ENCODE data around the gene GSKIP. TPM values are rescaled to one million over a fixed set of nuclear protein-coding genes. Genes with fewer than 3 reads are reported as not detected.

GSKIP gene
- total RNA-seq, 1 experiment from 2014 or later = 53.3 TPM

DNA sequence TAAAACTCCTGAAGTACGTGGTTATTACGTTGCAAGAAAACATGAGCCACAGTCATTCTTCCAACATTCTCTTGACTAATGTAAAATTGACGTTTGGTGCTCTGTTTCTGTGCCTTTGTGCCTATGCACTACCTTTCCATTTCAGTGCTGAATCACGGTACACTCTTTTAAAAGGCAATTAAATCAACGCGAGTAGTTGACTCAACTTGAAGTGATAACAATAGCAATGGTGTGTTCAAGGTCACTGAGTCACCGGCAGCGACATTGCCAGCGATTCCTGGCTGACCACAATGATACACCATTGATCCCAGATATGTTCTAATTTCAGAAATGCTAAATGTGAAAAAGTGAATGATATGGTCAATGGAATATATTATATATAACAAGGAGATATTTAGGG is 46.4 kb downstream of the GSKIP start:
- no peak for DNase-seq
- Histone ChIP-seq H3K9ac (ENCODE audit: low read length) (no peak overlapping the region), H3K9me3 (ENCODE audit: low read length) (no peaks in the 10 kb centered on the region), H3K9me2 (replicated peaks; ENCODE audit: insufficient read depth, low read length) (no peaks in the 10 kb centered on the region), H3K27me3 (ENCODE audit: low read length) (no peaks in the 10 kb centered on the region), H3K4me2 (ENCODE audit: low read depth, low read length, poor library complexity, severe bottlenecking) (no peak overlapping the region), H2AFZ (ENCODE audit: low read length) (no peak overlapping the region), H3K27ac (ENCODE audit: low read length) (no peak overlapping the region), H3K4me1 (ENCODE audit: low read length) (peaks cover 5% of the 10 kb centered on the region; the same call in 1 of the 2 replicates), H4K20me1 (ENCODE audit: insufficient read depth, low read depth, low read length) (no peaks in the 10 kb centered on the region), H3K4me3 (ENCODE audit: low read length) (no peak overlapping the region), H3K36me3 (ENCODE audit: insufficient read depth, low read length) (no peaks in the 10 kb centered on the region), H3K79me2 (ENCODE audit: low read length) (no peaks in the 10 kb centered on the region)

DNA sequence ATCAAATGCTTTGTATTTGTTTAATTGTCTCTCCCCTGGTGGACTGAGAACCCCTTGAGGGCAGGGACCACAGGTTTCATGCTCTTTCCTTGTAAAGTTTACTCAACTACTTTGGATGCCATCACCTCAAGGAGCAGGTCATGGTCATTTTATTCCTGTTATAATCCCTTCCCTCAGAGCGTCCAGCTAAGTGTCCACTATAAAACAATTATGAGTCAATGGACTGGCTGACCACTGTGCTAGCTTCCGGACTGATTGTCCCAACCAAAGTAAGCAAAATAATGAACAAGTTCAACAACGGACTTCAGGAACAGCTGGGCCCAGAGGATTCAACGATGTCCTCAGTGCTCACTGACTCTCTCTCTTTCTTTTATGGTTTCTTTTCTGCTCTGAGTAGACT is 46.8 kb downstream of the GSKIP start:
- Histone ChIP-seq H3K9ac (ENCODE audit: low read length) (no peak overlapping the region), H4K20me1 (ENCODE audit: insufficient read depth, low read depth, low read length) (no peaks in the 10 kb centered on the region), H3K36me3 (ENCODE audit: insufficient read depth, low read length) (no peaks in the 10 kb centered on the region), H3K9me2 (replicated peaks; ENCODE audit: insufficient read depth, low read length) (no peaks in the 10 kb centered on the region), H3K79me2 (ENCODE audit: low read length) (no peaks in the 10 kb centered on the region), H3K4me2 (ENCODE audit: low read depth, low read length, poor library complexity, severe bottlenecking) (no peak overlapping the region), H3K4me3 (ENCODE audit: low read length) (no peak overlapping the region), H3K27me3 (ENCODE audit: low read length) (no peaks in the 10 kb centered on the region), H3K9me3 (ENCODE audit: low read length) (no peaks in the 10 kb centered on the region), H2AFZ (ENCODE audit: low read length) (no peak overlapping the region), H3K4me1 (ENCODE audit: low read length) (peaks cover 5% of the 10 kb centered on the region; the same call in 1 of the 2 replicates), H3K27ac (ENCODE audit: low read length) (no peak overlapping the region)
- DNase-seq = no peak

DNA sequence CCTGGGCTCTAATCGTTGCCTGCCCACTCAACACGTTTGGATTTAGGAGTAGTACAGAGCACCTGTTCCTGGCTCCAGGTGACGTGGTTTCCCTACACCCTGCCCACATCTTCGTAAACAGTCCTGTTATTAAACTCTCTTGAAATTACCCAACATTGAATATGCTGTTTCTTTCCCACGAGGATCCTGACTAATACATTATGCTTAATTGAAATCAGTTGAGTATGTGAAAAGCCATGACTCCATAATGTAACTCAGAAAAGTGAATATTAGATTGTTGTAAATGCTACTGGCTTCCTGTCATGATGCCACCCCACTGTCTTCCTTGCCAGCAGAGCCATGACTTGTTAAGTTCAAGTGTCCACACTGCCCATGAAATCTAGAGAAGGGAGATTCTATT is 50.2 kb downstream of the GSKIP start:
- H3K4me1 ChIP-seq (ENCODE audit: low read length) = peaks cover 5% of the 10 kb centered on the region; the same call in 1 of the 2 replicates
- no peak overlapping the region for H3K27ac ChIP-seq (ENCODE audit: low read length)
- no peaks in the 10 kb centered on the region for H3K9me2 ChIP-seq (replicated peaks; ENCODE audit: insufficient read depth, low read length)
- H3K79me2 ChIP-seq (ENCODE audit: low read length) = no peaks in the 10 kb centered on the region
- no peaks in the 10 kb centered on the region for H3K9me3 ChIP-seq (ENCODE audit: low read length)
- H3K27me3 ChIP-seq (ENCODE audit: low read length) = no peaks in the 10 kb centered on the region
- H3K36me3 ChIP-seq (ENCODE audit: insufficient read depth, low read length) = no peaks in the 10 kb centered on the region
- no peak overlapping the region for H3K9ac ChIP-seq (ENCODE audit: low read length)
- H3K4me2 ChIP-seq (ENCODE audit: low read depth, low read length, poor library complexity, severe bottlenecking) = no peak overlapping the region
- no peak overlapping the region for H2AFZ ChIP-seq (ENCODE audit: low read length)
- no peak overlapping the region for H3K4me3 ChIP-seq (ENCODE audit: low read length)
- H4K20me1 ChIP-seq (ENCODE audit: insufficient read depth, low read depth, low read length) = no peaks in the 10 kb centered on the region
- DNase-seq = no peak

DNA sequence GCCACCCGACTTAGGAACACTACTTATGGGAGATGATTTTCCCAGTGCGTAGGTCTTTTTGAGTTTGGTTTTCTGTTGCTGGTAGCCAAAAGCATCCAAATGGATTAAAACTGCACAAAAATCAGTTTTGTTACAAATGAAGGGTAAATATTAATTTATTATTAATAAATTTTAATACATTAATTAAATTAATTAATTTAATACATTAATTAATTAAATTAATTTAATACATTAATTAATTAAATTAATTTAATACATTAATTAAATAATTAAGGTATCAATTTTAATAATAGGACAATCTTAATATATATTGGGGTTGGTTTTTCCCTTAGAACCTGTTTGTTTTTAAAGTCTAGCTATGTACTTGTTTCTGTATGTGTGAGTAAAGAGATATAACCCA is 52.2 kb downstream of the GSKIP start:
- Histone ChIP-seq H3K79me2 (ENCODE audit: low read length) (no peaks in the 10 kb centered on the region), H4K20me1 (ENCODE audit: insufficient read depth, low read depth, low read length) (no peaks in the 10 kb centered on the region), H3K27ac (ENCODE audit: low read length) (no peak overlapping the region), H3K9me2 (replicated peaks; ENCODE audit: insufficient read depth, low read length) (no peaks in the 10 kb centered on the region), H3K9me3 (ENCODE audit: low read length) (no peaks in the 10 kb centered on the region), H2AFZ (ENCODE audit: low read length) (no peak overlapping the region), H3K9ac (ENCODE audit: low read length) (no peak overlapping the region), H3K27me3 (ENCODE audit: low read length) (no peaks in the 10 kb centered on the region), H3K4me2 (ENCODE audit: low read depth, low read length, poor library complexity, severe bottlenecking) (no peak overlapping the region), H3K36me3 (ENCODE audit: insufficient read depth, low read length) (no peaks in the 10 kb centered on the region), H3K4me1 (ENCODE audit: low read length) (peaks cover 1% of the 10 kb centered on the region; the same call in 1 of the 2 replicates), H3K4me3 (ENCODE audit: low read length) (no peak overlapping the region)
- no peak for DNase-seq

DNA sequence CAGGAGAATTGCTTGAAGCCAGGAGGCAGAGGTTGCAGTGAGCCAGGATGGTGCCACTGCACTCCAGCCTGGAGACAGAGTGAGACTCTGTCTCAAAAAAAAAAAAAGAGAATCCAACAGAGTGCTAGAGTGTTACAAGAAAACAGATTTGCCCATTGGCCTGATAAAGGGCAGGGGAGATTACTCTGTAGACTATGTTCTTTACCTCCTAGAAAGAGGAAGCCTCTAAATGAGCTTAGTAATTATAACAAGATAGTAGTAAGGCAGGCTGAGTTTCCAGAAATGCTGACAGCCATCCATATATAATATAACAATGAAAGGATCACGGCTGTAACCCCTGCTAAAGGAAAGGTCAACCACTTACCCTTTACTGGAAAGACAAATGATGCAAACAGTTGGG is 53.0 kb downstream of the GSKIP start:
- H2AFZ ChIP-seq (ENCODE audit: low read length) = no peak overlapping the region
- H4K20me1 ChIP-seq (ENCODE audit: insufficient read depth, low read depth, low read length) = no peaks in the 10 kb centered on the region
- H3K27me3 ChIP-seq (ENCODE audit: low read length) = no peaks in the 10 kb centered on the region
- H3K4me2 ChIP-seq (ENCODE audit: low read depth, low read length, poor library complexity, severe bottlenecking) = no peak overlapping the region
- H3K79me2 ChIP-seq (ENCODE audit: low read length) = no peaks in the 10 kb centered on the region
- H3K9ac ChIP-seq (ENCODE audit: low read length) = no peak overlapping the region
- no peaks in the 10 kb centered on the region for H3K9me3 ChIP-seq (ENCODE audit: low read length)
- no peak overlapping the region for H3K27ac ChIP-seq (ENCODE audit: low read length)
- H3K9me2 ChIP-seq (replicated peaks; ENCODE audit: insufficient read depth, low read length) = no peaks in the 10 kb centered on the region
- H3K4me1 ChIP-seq (ENCODE audit: low read length) = no peaks in the 10 kb centered on the region
- no peak overlapping the region for H3K4me3 ChIP-seq (ENCODE audit: low read length)
- no peaks in the 10 kb centered on the region for H3K36me3 ChIP-seq (ENCODE audit: insufficient read depth, low read length)
- no peak for DNase-seq

DNA sequence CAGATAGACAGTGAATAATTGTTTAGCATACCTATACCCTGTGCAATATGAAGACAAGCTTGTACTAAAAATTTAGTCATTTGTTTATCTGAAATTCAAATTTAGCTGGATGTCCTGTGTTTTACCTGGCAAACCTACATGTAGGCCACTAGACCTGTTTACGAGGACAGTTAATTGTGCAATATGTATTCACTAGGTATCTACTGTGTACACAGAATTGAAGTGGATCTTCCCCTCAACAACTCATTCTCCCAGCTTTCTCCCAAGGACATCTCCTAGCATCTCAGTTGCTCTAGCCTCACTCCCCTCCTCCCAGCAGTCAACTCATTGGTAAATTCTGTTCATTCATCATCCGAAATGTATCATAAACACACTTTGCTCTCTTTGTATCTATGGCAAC is 53.9 kb downstream of the GSKIP start:
- no peaks in the 10 kb centered on the region for H3K9me2 ChIP-seq (replicated peaks; ENCODE audit: insufficient read depth, low read length)
- no peaks in the 10 kb centered on the region for H3K9me3 ChIP-seq (ENCODE audit: low read length)
- no peaks in the 10 kb centered on the region for H4K20me1 ChIP-seq (ENCODE audit: insufficient read depth, low read depth, low read length)
- no peak overlapping the region for H2AFZ ChIP-seq (ENCODE audit: low read length)
- H3K4me3 ChIP-seq (ENCODE audit: low read length) = no peak overlapping the region
- H3K4me2 ChIP-seq (ENCODE audit: low read depth, low read length, poor library complexity, severe bottlenecking) = no peak overlapping the region
- no peaks in the 10 kb centered on the region for H3K4me1 ChIP-seq (ENCODE audit: low read length)
- DNase-seq = no peak
- no peaks in the 10 kb centered on the region for H3K36me3 ChIP-seq (ENCODE audit: insufficient read depth, low read length)
- H3K27me3 ChIP-seq (ENCODE audit: low read length) = no peaks in the 10 kb centered on the region
- no peaks in the 10 kb centered on the region for H3K79me2 ChIP-seq (ENCODE audit: low read length)
- no peak overlapping the region for H3K27ac ChIP-seq (ENCODE audit: low read length)
- no peak overlapping the region for H3K9ac ChIP-seq (ENCODE audit: low read length)

DNA sequence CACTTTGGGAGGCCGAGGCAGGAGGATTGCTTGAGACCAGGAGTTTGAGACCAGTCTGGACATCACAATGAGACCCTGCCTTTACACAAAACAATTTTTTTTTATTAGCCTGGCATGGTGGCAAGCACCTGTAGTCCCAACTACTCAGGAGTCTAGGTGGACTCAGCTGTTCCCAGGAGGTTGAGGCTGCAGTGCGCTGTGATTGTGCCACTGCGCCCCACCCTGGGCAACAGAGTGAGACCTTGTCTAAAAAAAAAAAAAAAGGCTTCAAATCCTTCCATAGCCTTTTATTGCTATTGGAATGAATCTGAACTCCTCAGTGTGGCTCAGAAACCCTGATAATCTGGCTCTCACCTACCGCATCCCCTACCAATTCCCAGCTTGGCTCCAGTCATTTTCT is 54.7 kb downstream of the GSKIP start:
- Histone ChIP-seq H3K4me1 (ENCODE audit: low read length) (no peaks in the 10 kb centered on the region), H4K20me1 (ENCODE audit: insufficient read depth, low read depth, low read length) (no peaks in the 10 kb centered on the region), H3K9me2 (replicated peaks; ENCODE audit: insufficient read depth, low read length) (no peaks in the 10 kb centered on the region), H3K9ac (ENCODE audit: low read length) (no peak overlapping the region), H3K4me3 (ENCODE audit: low read length) (no peak overlapping the region), H3K27ac (ENCODE audit: low read length) (no peak overlapping the region), H3K36me3 (ENCODE audit: insufficient read depth, low read length) (no peaks in the 10 kb centered on the region), H2AFZ (ENCODE audit: low read length) (no peak overlapping the region), H3K4me2 (ENCODE audit: low read depth, low read length, poor library complexity, severe bottlenecking) (no peak overlapping the region), H3K27me3 (ENCODE audit: low read length) (no peaks in the 10 kb centered on the region), H3K79me2 (ENCODE audit: low read length) (no peaks in the 10 kb centered on the region), H3K9me3 (ENCODE audit: low read length) (no peaks in the 10 kb centered on the region)
- DNase-seq = no peak

DNA sequence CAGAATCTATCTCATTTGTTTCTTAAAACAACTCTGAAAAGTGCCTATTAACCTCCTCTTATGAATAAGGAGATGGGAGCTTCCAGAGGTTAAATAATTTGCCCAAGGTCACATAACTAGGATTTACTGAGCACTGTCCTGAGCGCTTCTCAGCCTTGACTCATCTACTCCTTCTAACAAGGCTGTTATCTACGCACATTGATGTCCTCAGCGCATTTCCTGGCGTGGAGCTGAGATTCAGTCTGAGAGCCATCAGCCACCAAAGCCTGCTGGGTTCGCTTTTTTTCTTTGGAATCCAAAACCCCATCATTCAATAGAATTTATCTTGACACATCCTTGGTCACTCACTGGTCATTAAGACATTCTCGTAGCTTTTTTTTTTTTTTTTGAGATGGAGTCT is 57.9 kb downstream of the GSKIP start:
- Histone ChIP-seq H4K20me1 (ENCODE audit: insufficient read depth, low read depth, low read length) (no peaks in the 10 kb centered on the region), H3K4me1 (ENCODE audit: low read length) (0 out of 2 replicates have a peak, but pooled peaks cover 3% of the 10 kb centered on the region), H3K4me3 (ENCODE audit: low read length) (no peak overlapping the region), H3K36me3 (ENCODE audit: insufficient read depth, low read length) (no peaks in the 10 kb centered on the region), H3K9ac (ENCODE audit: low read length) (no peak overlapping the region), H2AFZ (ENCODE audit: low read length) (no peak overlapping the region), H3K9me3 (ENCODE audit: low read length) (no peaks in the 10 kb centered on the region), H3K79me2 (ENCODE audit: low read length) (no peaks in the 10 kb centered on the region), H3K4me2 (ENCODE audit: low read depth, low read length, poor library complexity, severe bottlenecking) (no peak overlapping the region), H3K9me2 (replicated peaks; ENCODE audit: insufficient read depth, low read length) (no peaks in the 10 kb centered on the region), H3K27ac (ENCODE audit: low read length) (no peak overlapping the region), H3K27me3 (ENCODE audit: low read length) (no peaks in the 10 kb centered on the region; the same call in 1 of the 2 replicates)
- DNase-seq = no peak

DNA sequence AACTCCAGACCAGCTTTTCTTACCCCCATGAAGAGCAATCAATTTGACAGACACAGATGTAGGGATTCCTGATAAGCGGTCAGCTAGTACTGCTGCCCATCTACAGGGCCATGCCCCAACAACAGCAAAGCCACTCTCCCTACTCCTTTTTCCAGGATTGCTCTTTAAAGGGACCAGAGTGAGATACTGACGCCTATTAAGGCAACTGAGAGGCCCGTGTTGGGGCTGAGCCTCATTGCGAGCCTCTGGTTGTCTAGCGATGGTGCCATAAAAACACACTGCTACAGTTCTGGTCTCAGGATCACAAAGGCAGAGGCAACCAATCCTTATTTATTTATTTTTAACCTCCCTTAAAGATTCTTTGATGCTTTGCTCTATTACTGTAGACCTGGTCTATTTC is 59.7 kb downstream of the GSKIP start:
- no peak for DNase-seq
- no peak overlapping the region for H2AFZ ChIP-seq (ENCODE audit: low read length)

More for the DNA sequence above, 59.7 kb downstream of the GSKIP start:
- no peak overlapping the region for H3K4me2 ChIP-seq (ENCODE audit: low read depth, low read length, poor library complexity, severe bottlenecking)
- no peaks in the 10 kb centered on the region for H3K79me2 ChIP-seq (ENCODE audit: low read length)
- no peak overlapping the region for H3K9ac ChIP-seq (ENCODE audit: low read length)
- H3K9me2 ChIP-seq (replicated peaks; ENCODE audit: insufficient read depth, low read length) = no peaks in the 10 kb centered on the region
- H3K9me3 ChIP-seq (ENCODE audit: low read length) = no peaks in the 10 kb centered on the region
- H3K4me3 ChIP-seq (ENCODE audit: low read length) = no peak overlapping the region
- no peaks in the 10 kb centered on the region; the same call in 1 of the 2 replicates for H3K27me3 ChIP-seq (ENCODE audit: low read length)
- H3K27ac ChIP-seq (ENCODE audit: low read length) = no peak overlapping the region
- H4K20me1 ChIP-seq (ENCODE audit: insufficient read depth, low read depth, low read length) = no peaks in the 10 kb centered on the region
- H3K36me3 ChIP-seq (ENCODE audit: insufficient read depth, low read length) = no peaks in the 10 kb centered on the region
- H3K4me1 ChIP-seq (ENCODE audit: low read length) = 0 out of 2 replicates have a peak, but pooled peaks cover 3% of the 10 kb centered on the region
